ENCODE data around the gene BAG2.

BAG2 gene

GRCh38 chr6:57210060-57210459, 37.9 kb downstream of the BAG2 start:
- no peaks in the 10 kb centered on the region for H3K4me1 ChIP-seq (ENCODE audit: control insufficient read depth in 1 of 2, insufficient read depth in 1 of 2, low read depth in 1 of 2, low read length in 1 of 2)
- TF ChIP-seq CTCF (IDR thresholded peaks at IDR 0.05): no peak
- H3K36me3 ChIP-seq: no peaks in the 10 kb centered on the region
- no peaks in the 10 kb centered on the region for H3K9me3 ChIP-seq
- H3K4me3 ChIP-seq (ENCODE audit: low read depth in 1 of 2, low read length in 1 of 2): no peak overlapping the region
- no peak overlapping the region for H3K27ac ChIP-seq
- no peaks in the 10 kb centered on the region for H3K27me3 ChIP-seq

- no peak for TF ChIP-seq CTCF (IDR thresholded peaks at IDR 0.05)
- no peaks in the 10 kb centered on the region for H3K4me1 ChIP-seq (ENCODE audit: control insufficient read depth in 1 of 2, insufficient read depth in 1 of 2, low read depth in 1 of 2, low read length in 1 of 2)
Measured at GRCh38 chr6:57215260-57215659, 43.1 kb downstream of the BAG2 start.

GRCh38 chr6:57216235-57217101, 44.3 kb downstream of the BAG2 start:
- H3K4me1 ChIP-seq (ENCODE audit: control insufficient read depth in 1 of 2, insufficient read depth in 1 of 2, low read depth in 1 of 2, low read length in 1 of 2): peaks cover 5% of the 10 kb centered on the region in 2 experiments
- H3K9me3 ChIP-seq: no peaks in the 10 kb centered on the region
- TF ChIP-seq CTCF (IDR thresholded peaks at IDR 0.05): no peak
- no peak overlapping the region for H3K4me3 ChIP-seq (ENCODE audit: low read depth in 1 of 2, low read length in 1 of 2)
- no peak overlapping the region for H3K27ac ChIP-seq
- H3K36me3 ChIP-seq: no peaks in the 10 kb centered on the region
- H3K27me3 ChIP-seq: peaks cover 20% of the 10 kb centered on the region

More at GRCh38 chr6:57215260-57215659, 43.1 kb downstream of the BAG2 start:
- no peak overlapping the region for H3K27ac ChIP-seq
- peaks cover 8% of the 10 kb centered on the region for H3K27me3 ChIP-seq
- H3K9me3 ChIP-seq: no peaks in the 10 kb centered on the region
- H3K36me3 ChIP-seq: no peaks in the 10 kb centered on the region
- H3K4me3 ChIP-seq (ENCODE audit: low read depth in 1 of 2, low read length in 1 of 2): no peak overlapping the region

GRCh38 chr6:57217270-57217669, 45.1 kb downstream of the BAG2 start:
- Histone ChIP-seq H3K27ac (no peak overlapping the region), H3K27me3 (peaks cover 25% of the 10 kb centered on the region), H3K36me3 (no peaks in the 10 kb centered on the region), H3K9me3 (no peaks in the 10 kb centered on the region), H3K4me3 (ENCODE audit: low read depth in 1 of 2, low read length in 1 of 2) (no peak overlapping the region), H3K4me1 (ENCODE audit: control insufficient read depth in 1 of 2, insufficient read depth in 1 of 2, low read depth in 1 of 2, low read length in 1 of 2) (peaks cover 6 to 8% of the 10 kb centered on the region in 2 experiments)
- no peak for TF ChIP-seq CTCF (IDR thresholded peaks at IDR 0.05)

- no peak overlapping the region for H3K27ac ChIP-seq
- H3K36me3 ChIP-seq: no peaks in the 10 kb centered on the region
- H3K27me3 ChIP-seq: peaks cover 44% of the 10 kb centered on the region
Measured at GRCh38 chr6:57220083-57220703, 48.1 kb downstream of the BAG2 start.

More at GRCh38 chr6:57220083-57220703, 48.1 kb downstream of the BAG2 start:
- no peak for TF ChIP-seq CTCF (IDR thresholded peaks at IDR 0.05)
- Histone ChIP-seq H3K4me3 (ENCODE audit: low read depth in 1 of 2, low read length in 1 of 2) (no peak overlapping the region), H3K9me3 (no peaks in the 10 kb centered on the region), H3K4me1 (ENCODE audit: control insufficient read depth in 1 of 2, insufficient read depth in 1 of 2, low read depth in 1 of 2, low read length in 1 of 2) (peaks cover 14 to 17% of the 10 kb centered on the region in 2 experiments)

All from neutrophil (primary cell).